ENCODE results near the gene CRIM1. TPM values are rescaled to one million over a fixed set of nuclear protein-coding genes. Genes with fewer than 3 reads are reported as not detected.

Gene CRIM1
- total and polyA plus RNA-seq, 12 donors = 7.6 to 66.3 (median 24.3) TPM

DNA sequence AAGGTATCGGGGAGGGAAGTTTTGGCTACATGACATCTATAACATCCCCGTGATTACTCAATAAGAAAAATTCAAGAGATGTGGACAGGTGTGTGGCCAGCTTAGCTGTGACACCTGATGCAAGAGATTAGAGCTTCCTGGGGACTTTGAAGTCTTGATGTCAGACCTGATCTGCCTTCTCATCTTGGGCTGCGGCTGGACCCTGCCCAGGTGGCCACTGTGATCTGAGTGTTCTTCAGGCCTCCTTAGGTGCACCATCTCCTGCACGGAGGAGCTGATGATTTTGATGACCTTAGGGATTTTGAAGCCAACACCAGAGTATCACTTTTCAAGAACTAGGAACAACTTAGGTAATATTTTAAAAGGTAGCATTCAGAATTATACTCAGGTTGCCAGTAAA lies 128.9 kb downstream of the CRIM1 start:
- WGBS, 4 donors = 92 to 96% (median 95%) methylated on average over 3 to 4 of the region's 4 CpGs
- DNase-seq = no peak
- Histone ChIP-seq H3K27me3 (no peaks in the 10 kb centered on the region), H3K36me3 (replicated peaks in 1 of 2) (peaks cover 0 to 7% of the 10 kb centered on the region in 2 donors), H3K27ac (peak overlapping the region in 3 of 5 donors; percentile 15 to 87 (median 39)), H3K4me1 (replicated peaks in 1 of 2) (peaks cover 5 to 28% of the 10 kb centered on the region in 2 donors), H3K9me3 (replicated peaks in 1 of 3) (no peaks in the 10 kb centered on the region), H3K4me3 (no peak overlapping the region)
- TF ChIP-seq CTCF (IDR thresholded peaks at IDR 0.05) (no peak), POLR2A (IDR thresholded peaks at IDR 0.05) (no peak)
- intact Hi-C loops (cut with DNase I) = no loop called here

DNA sequence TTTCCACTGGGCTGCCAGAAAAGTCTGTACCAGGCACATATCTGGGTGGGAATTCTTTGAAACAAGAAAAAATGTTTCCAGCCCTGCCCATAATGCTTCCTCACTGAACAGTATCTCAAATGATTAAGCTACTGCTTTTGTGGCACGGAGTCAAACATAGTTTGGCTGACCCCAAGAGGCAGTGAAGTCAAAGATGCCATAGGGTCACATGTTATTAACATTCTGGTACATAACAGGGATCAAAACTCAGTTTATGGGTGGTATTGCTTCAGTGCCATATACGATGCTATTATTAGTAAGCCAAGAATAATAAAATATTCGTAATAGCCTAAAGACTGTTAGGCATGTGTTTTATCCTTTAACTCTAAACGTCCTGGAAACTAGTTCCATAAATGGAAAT lies 129.9 kb downstream of the CRIM1 start:
- no peaks in the 10 kb centered on the region for H3K27me3 ChIP-seq
- peak in 5 of 7 donors; percentile 4 to 75 (median 20) for DNase-seq
- WGBS, 4 donors = 44 to 63% (median 55%) methylated on average over 4 of the region's 4 CpGs
- intact Hi-C loops (cut with DNase I) = no loop called here
- peak overlapping the region in 3 of 5 donors; percentile 39 to 87 (median 59) for H3K27ac ChIP-seq
- H3K4me1 ChIP-seq (replicated peaks in 1 of 2) = peaks cover 5 to 28% of the 10 kb centered on the region in 2 donors
- H3K36me3 ChIP-seq (replicated peaks in 1 of 2) = no peaks in the 10 kb centered on the region
- no peak overlapping the region for H3K4me3 ChIP-seq
- no peaks in the 10 kb centered on the region for H3K9me3 ChIP-seq (replicated peaks in 1 of 3)
- TF ChIP-seq CTCF (IDR thresholded peaks at IDR 0.05) = no peak
- TF ChIP-seq POLR2A (IDR thresholded peaks at IDR 0.05) = no peak

DNA sequence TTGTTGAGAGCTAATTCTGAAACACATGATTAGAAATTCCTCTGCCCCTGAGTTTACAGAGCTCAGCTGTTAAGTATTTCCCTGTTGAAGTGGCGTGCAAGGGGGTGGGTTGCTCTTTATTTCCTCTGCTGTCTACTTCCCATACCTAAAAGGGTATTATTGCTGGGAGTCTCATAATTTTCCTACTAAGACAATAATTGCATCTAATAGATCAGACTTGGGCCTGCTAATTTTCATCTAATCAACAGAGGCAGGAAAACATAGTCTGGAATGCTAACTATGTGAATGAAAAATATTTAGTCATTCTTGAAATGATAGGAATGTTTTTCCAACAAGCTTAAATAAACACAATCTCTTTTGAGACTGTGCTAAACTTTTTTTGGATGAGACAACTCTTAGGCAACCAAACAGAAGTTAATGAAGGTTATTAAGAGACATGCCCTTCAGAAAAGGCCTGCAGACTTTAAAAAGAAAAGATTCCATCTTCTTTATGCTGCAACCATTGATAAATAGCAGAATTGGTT lies 131.0 kb downstream of the CRIM1 start:
- whole genome bisulfite sequencing, 4 donors = 65 to 83% (median 79%) methylated on average over 1 of the region's 1 CpG
- H3K4me1 ChIP-seq (replicated peaks in 1 of 2) = peaks cover 5 to 28% of the 10 kb centered on the region in 2 donors

DNA sequence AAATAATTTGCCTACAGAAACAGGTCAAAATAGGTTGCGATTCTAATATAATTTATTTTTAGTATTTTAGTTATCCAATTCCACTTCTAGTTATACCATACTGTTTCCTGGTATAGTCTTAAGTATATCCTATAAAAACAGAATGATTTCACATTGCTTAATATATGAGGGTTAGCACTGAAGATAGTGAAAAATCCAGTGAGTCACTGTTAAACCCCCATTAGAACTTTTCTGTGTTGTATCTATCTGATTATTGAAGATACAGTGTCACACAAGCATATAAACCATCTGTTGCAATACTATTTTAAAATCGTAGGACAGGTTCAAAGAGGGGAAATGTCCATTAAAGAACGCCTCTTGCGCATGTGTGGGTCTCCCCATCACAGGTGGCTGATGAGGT lies 132.4 kb downstream of the CRIM1 start:
- H3K4me3 ChIP-seq = no peak overlapping the region
- peak overlapping the region in 1 of 5 donors; percentile 3 for H3K27ac ChIP-seq
- peaks cover 5 to 28% of the 10 kb centered on the region in 2 donors for H3K4me1 ChIP-seq (replicated peaks in 1 of 2)

More for the DNA sequence above, 131.0 kb downstream of the CRIM1 start:
- no peaks in the 10 kb centered on the region for H3K27me3 ChIP-seq
- no peak for DNase-seq
- no peaks in the 10 kb centered on the region for H3K36me3 ChIP-seq (replicated peaks in 1 of 2)
- no peak for TF ChIP-seq POLR2A (IDR thresholded peaks at IDR 0.05)
- TF ChIP-seq CTCF (IDR thresholded peaks at IDR 0.05) = no peak
- no peaks in the 10 kb centered on the region for H3K9me3 ChIP-seq (replicated peaks in 1 of 3)
- H3K27ac ChIP-seq = peak overlapping the region in 4 of 5 donors; percentile 14 to 87 (median 49)
- intact Hi-C loops (cut with DNase I) = no loop called here
- no peak overlapping the region for H3K4me3 ChIP-seq

More for the DNA sequence above, 132.4 kb downstream of the CRIM1 start:
- no peaks in the 10 kb centered on the region for H3K36me3 ChIP-seq (replicated peaks in 1 of 2)
- no peak for DNase-seq
- H3K27me3 ChIP-seq = no peaks in the 10 kb centered on the region
- no peak for TF ChIP-seq CTCF (IDR thresholded peaks at IDR 0.05)
- no peak for TF ChIP-seq POLR2A (IDR thresholded peaks at IDR 0.05)
- intact Hi-C loops (cut with DNase I) = no loop called here
- H3K9me3 ChIP-seq (replicated peaks in 1 of 3) = no peaks in the 10 kb centered on the region
- WGBS, 4 donors = 88 to 94% (median 91%) methylated on average over 4 of the region's 4 CpGs
